ENCODE data around the gene CREBBP.
"Not testable (repeated sequence)": the region's sequence is repeated elsewhere in the genome, so short reads cannot be mapped to it uniquely, and the experiment has no call there.

The CREBBP gene

DNA sequence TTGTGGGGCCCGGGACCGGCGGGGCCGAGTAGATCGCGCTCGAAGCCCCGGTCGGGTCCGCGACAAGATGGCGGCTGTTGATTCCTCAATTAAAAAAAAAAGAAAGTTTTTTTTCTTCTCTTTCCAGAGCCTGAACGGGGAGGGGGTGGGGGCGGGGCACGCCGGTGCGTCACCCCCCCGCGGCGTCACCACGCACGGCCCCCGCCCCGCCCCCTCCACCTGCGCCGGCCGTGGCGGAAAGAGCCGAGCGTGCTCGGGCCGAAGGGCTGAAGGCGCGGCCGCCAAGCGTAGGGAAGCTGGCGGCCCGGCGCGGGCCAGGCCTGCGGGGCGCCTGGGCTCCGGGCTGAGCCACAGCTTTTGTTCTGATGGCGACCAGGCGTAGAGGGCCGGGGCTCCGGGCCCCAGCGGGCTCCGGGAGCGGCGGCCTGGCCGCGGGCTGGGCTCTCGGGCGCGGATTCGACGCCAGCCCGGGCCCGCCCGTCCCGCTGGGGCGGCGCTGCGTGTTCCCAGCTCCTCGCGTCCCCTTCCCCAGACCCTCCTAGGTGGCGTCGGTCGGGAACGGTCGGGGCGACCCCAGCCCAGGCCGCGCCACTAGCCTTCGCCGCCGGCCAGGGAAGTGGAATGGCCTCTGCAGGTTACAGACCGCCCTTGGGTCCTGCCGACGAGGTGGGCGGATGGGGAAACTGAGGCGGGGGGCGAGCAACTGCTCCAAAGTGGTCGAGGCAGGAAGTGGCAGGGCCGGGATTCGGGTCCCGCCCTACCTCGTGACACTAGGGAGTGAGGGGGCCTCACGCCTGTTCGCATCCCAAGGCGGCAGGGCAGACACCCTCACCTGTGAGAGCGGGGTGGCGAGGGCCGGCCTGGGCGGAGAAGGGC, at the start of gene CREBBP:
TSS of gene CREBBP (minus strand) at position 91 of the 876 bp plus-strand sequence. CDS start 797 bp downstream, outside the sequence.
- Mint-ChIP-seq H3K4me3 (peak within 1 kb of the TSS; percentile 83), H3K4me1 (peaks cover 44% of the 10 kb centered on the region), H3K9me3 (no peaks in the 10 kb centered on the region), H3K36me3 (peaks cover 39% of the 10 kb centered on the region), H3K27ac (peak within 1 kb of the TSS; percentile 89)
- ATAC-seq (peak; percentile 90), DNase-seq (ENCODE audit: low spot score in 2 of 2) (peak; percentile 87 to 90)

DNA sequence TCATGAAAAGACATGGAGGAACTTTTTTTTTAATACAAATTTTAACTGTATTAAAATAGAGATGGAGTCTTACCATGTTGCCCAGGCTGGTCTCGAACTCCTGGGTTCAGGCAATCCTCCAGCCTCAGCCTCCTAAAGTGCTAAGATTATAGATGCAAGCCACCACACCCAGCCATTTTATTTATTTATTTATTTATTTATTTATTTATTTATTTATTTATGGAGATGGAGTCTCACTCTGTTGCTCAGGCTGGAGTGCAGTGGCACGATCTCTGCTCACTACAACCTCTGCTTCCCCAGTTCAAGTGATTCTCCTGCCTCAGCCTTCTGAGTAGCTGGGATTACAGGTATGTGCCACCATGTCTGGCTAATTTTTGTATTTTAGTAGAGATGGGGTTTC, 46.6 kb upstream of the CREBBP start:
- not testable (repeated sequence) for H3K9me3 Mint-ChIP-seq; H3K4me1 Mint-ChIP-seq; H3K36me3 Mint-ChIP-seq; H3K27ac Mint-ChIP-seq; DNase-seq (ENCODE audit: low spot score in 2 of 2); H3K4me3 Mint-ChIP-seq; ATAC-seq

DNA sequence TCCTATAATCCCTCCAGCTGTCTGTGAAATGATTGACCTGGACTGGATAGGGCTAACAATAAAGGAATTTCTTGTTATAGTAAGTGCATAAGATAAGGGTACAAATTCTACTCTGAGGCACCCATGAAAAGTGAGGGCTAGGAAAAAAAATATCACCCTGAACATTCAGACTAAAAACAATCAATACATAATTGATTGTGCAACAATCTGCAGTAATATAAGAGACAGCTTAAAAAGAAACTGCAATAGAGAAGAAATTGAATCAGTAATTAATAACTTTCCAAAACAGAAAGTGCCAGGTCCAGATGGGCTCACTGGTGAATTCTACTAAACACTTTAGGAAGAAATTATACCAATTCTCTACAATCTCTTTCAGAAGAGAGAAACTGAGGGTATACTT, 44.2 kb upstream of the CREBBP start:
- ATAC-seq (no peak), DNase-seq (ENCODE audit: low spot score in 2 of 2) (no peak)
- Mint-ChIP-seq H3K36me3 (no peaks in the 10 kb centered on the region), H3K4me3 (no peak overlapping the region), H3K27ac (no peak overlapping the region), H3K4me1 (no peaks in the 10 kb centered on the region), H3K9me3 (no peaks in the 10 kb centered on the region)

DNA sequence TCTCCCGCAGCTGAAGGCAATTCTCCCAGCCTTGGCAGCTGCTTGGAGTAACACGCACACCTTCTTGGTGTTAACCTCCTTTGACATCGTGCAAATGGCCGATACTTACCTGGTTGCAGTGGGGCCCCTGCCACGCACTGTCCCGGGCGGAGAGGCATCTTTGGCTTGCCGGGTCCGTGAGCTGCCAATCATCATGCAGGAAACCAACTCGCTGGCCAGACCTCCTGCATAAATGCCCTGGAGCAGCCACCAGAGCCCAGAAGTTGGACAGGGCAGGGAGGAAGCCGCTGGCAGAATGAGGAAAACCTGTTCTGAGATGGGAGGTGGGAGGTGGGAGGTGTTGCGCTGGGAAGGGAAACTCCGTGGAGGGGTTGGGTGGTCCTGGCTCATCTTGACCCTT, 41.7 kb upstream of the CREBBP start:
- Mint-ChIP-seq H3K4me1 (no peaks in the 10 kb centered on the region), H3K27ac (no peak overlapping the region)
- ATAC-seq: no peak

DNA sequence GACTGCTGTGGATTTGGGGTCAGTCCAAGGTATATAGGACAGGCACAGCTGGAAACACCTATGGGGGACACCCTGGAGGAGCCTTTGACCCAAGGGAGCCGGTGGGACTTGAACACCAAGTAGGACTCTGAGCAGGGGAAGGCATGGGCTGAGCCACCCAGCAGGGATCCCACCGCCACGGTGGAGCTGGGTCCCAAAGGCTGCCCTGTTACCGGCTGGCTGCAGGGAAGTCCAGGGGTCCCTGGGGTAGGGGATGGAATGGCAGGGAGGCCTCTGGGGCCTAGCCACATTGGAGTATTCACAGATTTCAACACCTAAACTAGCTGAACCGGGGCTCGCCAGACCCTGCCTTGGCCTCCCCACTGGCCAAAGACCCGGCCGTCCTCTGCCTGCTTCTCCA, 39.7 kb upstream of the CREBBP start:
- peaks cover 7% of the 10 kb centered on the region for H3K9me3 Mint-ChIP-seq
- no peaks in the 10 kb centered on the region for H3K36me3 Mint-ChIP-seq
- no peaks in the 10 kb centered on the region for H3K4me1 Mint-ChIP-seq
- DNase-seq (ENCODE audit: low spot score in 2 of 2): no peak
- H3K4me3 Mint-ChIP-seq: no peak overlapping the region
- no peak for ATAC-seq
- H3K27ac Mint-ChIP-seq: no peak overlapping the region

More for the DNA sequence above, 41.7 kb upstream of the CREBBP start:
- H3K9me3 Mint-ChIP-seq: peaks cover 7% of the 10 kb centered on the region
- no peak for DNase-seq (ENCODE audit: low spot score in 2 of 2)
- no peak overlapping the region for H3K4me3 Mint-ChIP-seq
- no peaks in the 10 kb centered on the region for H3K36me3 Mint-ChIP-seq

DNA sequence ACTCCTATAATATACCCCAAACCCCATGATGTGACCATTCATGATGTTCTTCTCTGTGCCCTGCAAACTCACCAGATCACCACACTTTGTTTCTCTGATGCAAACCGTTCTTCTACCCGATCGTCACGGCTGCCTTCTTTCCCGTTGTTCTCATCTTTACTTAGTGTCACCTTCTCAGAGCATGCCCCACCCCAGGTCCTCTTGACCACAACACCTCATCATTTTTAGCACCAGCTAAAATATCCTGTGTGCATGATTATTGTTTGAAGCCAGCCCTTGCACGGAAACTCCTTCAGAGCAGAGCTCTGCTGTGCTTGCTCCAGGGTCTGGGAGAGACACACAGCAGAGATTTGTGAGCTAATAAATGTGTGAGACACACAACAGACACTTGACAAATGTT, 38.9 kb upstream of the CREBBP start:
- Mint-ChIP-seq H3K4me3 (no peak overlapping the region), H3K36me3 (no peaks in the 10 kb centered on the region), H3K9me3 (peaks cover 7% of the 10 kb centered on the region), H3K4me1 (no peaks in the 10 kb centered on the region), H3K27ac (no peak overlapping the region)
- no peak for ATAC-seq
- DNase-seq (ENCODE audit: low spot score in 2 of 2): no peak

DNA sequence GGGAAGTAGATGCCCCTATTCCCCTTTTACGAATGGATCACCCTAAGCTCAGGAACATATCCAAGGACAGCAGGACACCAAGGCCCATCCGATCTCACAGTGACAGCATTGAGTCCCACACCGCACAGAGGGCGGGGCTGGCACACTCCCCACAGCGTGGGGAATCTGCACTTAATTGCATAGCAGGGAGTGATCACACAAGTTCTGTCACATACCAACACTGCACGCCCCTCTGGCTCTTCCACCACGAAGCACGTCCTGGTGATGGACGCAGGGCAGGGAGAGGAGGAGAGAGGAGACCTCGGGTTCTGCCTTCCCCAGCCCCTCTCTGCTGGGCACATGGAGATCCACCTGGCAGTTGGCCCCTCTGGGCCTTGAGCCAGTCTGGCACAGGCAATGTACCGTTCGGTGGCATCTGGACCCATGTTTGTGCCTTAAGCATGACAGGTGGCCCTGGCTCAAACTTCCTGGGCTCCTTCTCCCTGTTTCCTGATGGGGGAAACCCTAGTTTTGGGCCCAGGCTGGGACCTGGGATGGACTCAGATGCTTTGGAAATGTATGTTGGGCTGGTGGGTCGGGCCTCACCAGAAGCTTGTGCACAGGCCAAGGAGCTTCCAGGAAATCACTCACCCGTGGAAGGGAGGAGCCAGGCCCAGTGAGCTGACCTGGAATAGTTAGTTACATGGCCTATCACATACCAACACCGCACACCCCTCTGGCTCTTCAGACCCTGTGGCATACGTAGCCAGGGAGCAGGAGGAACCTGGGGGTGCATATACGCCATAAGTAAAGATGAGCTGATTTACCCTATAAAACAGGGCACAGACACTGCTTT, 35.1 kb upstream of the CREBBP start:
- no peaks in the 10 kb centered on the region for H3K36me3 Mint-ChIP-seq
- H3K4me1 Mint-ChIP-seq: no peaks in the 10 kb centered on the region
- H3K4me3 Mint-ChIP-seq: no peak overlapping the region
- DNase-seq (ENCODE audit: low spot score in 2 of 2): no peak
- ATAC-seq: peak; percentile 26
- H3K9me3 Mint-ChIP-seq: peaks cover 7% of the 10 kb centered on the region
- H3K27ac Mint-ChIP-seq: no peak overlapping the region

DNA sequence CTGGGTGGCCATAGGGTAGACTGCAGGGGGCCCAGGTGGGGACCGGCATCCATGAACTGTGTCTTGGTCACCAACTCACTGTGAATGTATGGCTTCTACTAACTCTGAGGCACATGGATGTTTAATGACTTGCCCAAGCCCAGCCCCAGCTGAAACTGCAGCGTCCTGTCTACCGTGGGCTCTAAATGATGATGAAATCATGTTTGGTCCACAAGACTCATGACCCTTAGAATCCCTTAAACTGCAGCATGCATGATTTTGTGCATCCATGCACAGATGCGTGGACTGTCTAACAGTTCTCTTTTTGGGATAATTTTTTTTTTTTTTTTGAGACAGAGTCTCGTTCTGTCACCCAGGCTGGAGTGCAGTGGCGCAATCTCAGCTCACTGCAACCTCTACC, 32.4 kb upstream of the CREBBP start:
- ATAC-seq (no peak), DNase-seq (ENCODE audit: low spot score in 2 of 2) (no peak)
- Mint-ChIP-seq H3K36me3 (no peaks in the 10 kb centered on the region), H3K4me1 (no peaks in the 10 kb centered on the region), H3K4me3 (no peak overlapping the region), H3K9me3 (no peaks in the 10 kb centered on the region), H3K27ac (no peak overlapping the region)

- no peak overlapping the region for H3K4me3 Mint-ChIP-seq
- H3K27ac Mint-ChIP-seq: peak overlapping the region; percentile 34
- no peaks in the 10 kb centered on the region for H3K4me1 Mint-ChIP-seq
- ATAC-seq (no peak), DNase-seq (ENCODE audit: low spot score in 2 of 2) (no peak)
- H3K9me3 Mint-ChIP-seq: no peaks in the 10 kb centered on the region
- H3K36me3 Mint-ChIP-seq: no peaks in the 10 kb centered on the region
Observed at GRCh38 chr16:3912373-3912772, 31.9 kb upstream of the CREBBP start.

DNA sequence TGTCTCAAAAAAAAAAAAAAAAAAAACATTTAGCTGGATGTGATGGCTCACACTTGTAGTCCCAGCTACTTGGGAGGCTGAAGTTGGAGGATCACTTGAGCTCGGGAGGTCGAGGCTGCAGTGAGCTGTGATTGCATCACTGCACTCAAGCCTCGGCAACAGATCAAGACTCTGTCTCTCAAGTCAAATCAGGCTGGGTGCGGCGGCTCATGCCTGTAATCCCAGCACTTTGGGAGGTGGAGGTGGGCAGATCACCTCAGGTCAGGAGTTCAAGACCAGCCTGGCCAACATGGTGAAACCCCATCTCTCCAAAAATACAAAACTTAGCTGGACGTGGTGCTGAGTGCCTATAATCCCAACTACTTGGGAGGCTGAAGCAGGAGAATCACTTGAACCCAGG, 31.2 kb upstream of the CREBBP start:
- not testable (repeated sequence) for H3K36me3 Mint-ChIP-seq; H3K4me3 Mint-ChIP-seq; ATAC-seq; H3K9me3 Mint-ChIP-seq; H3K4me1 Mint-ChIP-seq; DNase-seq (ENCODE audit: low spot score in 2 of 2)
- H3K27ac Mint-ChIP-seq: peak overlapping the region; percentile 34

- ATAC-seq: no peak
- no peak for DNase-seq (ENCODE audit: low spot score in 2 of 2)
- Mint-ChIP-seq H3K36me3 (no peaks in the 10 kb centered on the region), H3K27ac (no peak overlapping the region), H3K9me3 (no peaks in the 10 kb centered on the region), H3K4me1 (no peaks in the 10 kb centered on the region), H3K4me3 (no peak overlapping the region)
Observed at GRCh38 chr16:3909791-3910583, 29.5 kb upstream of the CREBBP start.

- no peaks in the 10 kb centered on the region for H3K9me3 Mint-ChIP-seq
- H3K27ac Mint-ChIP-seq: no peak overlapping the region
- H3K4me3 Mint-ChIP-seq: no peak overlapping the region
- ATAC-seq (no peak), DNase-seq (ENCODE audit: low spot score in 2 of 2) (no peak)
- H3K4me1 Mint-ChIP-seq: no peaks in the 10 kb centered on the region
- no peaks in the 10 kb centered on the region for H3K36me3 Mint-ChIP-seq
Observed at GRCh38 chr16:3908951-3909437, 28.5 kb upstream of the CREBBP start.

DNA sequence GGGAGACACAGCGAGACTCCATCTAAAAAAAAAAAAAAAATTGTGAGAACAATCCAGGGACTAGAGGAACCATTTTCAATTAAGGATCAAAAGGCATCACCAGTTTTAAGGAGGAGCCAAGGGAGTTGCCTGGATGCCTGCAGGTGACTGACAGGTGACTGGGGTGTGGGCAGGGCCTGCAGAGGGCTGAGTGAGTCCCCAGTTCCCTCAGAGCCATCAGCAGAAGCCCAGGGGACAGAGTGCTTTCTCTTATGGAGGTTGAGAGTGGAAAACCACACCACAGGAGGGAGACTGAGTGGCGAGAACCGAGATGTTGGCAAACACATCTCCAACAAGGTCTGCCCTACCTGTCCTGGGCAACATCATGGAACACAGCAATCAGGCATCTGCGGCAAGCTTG, 27.1 kb upstream of the CREBBP start:
- no peak for ATAC-seq
- Mint-ChIP-seq H3K36me3 (no peaks in the 10 kb centered on the region), H3K9me3 (no peaks in the 10 kb centered on the region), H3K4me1 (no peaks in the 10 kb centered on the region), H3K4me3 (no peak overlapping the region), H3K27ac (no peak overlapping the region)
- no peak for DNase-seq (ENCODE audit: low spot score in 2 of 2)

- H3K27ac Mint-ChIP-seq: no peak overlapping the region
- DNase-seq (ENCODE audit: low spot score in 2 of 2): no peak
- no peak overlapping the region for H3K4me3 Mint-ChIP-seq
- no peak for ATAC-seq
- no peaks in the 10 kb centered on the region for H3K36me3 Mint-ChIP-seq
- H3K4me1 Mint-ChIP-seq: no peaks in the 10 kb centered on the region
- no peaks in the 10 kb centered on the region for H3K9me3 Mint-ChIP-seq
Observed at GRCh38 chr16:3906363-3906762, 25.9 kb upstream of the CREBBP start.

DNA sequence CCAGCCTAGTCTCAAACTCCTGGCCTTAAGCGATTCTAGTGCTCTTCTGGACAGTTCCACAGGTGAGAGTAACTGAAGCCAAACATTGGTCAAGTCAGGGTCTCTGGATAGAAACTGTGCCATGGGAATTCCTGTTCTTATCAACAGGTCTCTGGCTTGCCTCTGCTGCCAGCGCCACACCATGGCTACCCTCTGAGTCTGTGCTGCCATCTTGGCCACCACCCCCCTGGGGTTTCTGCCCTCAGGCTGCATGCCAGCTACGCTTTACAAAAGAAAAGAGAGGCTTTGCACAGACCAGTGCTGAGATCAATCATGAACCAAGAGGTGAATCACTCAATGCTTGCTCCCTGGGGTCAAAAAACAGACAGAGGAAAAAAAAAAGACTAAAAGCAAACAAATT, 24.4 kb upstream of the CREBBP start:
- no peak overlapping the region for H3K27ac Mint-ChIP-seq
- H3K4me3 Mint-ChIP-seq: no peak overlapping the region
- no peaks in the 10 kb centered on the region for H3K4me1 Mint-ChIP-seq
- ATAC-seq: no peak
- no peaks in the 10 kb centered on the region for H3K36me3 Mint-ChIP-seq
- DNase-seq (ENCODE audit: low spot score in 2 of 2): no peak
- no peaks in the 10 kb centered on the region for H3K9me3 Mint-ChIP-seq

Data from stimulated activated effector memory CD8-positive, alpha-beta T cell treated with anti-CD3 and anti-CD28 coated beads, Interleukin-12 subunit alpha, Interleukin-12 subunit beta, amount 100 ng/mL, for 72 hours (primary cell).